HUDEP-2 (cell line): ENCODE measurements around the gene PRR13.
"Not testable (repeated sequence)": the region's sequence is repeated elsewhere in the genome, so short reads cannot be mapped to it uniquely, and the experiment has no call there.

Experiments
- DNase-seq, 76 experiments: peaks; one replicate each; lab custom pipeline; 2025; ENCODE audit not compliant: unreplicated experiment in 76 of 76; lab: John Stamatoyannopoulos, UW

The PRR13 gene, protein sequence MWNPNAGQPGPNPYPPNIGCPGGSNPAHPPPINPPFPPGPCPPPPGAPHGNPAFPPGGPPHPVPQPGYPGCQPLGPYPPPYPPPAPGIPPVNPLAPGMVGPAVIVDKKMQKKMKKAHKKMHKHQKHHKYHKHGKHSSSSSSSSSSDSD

DNA sequence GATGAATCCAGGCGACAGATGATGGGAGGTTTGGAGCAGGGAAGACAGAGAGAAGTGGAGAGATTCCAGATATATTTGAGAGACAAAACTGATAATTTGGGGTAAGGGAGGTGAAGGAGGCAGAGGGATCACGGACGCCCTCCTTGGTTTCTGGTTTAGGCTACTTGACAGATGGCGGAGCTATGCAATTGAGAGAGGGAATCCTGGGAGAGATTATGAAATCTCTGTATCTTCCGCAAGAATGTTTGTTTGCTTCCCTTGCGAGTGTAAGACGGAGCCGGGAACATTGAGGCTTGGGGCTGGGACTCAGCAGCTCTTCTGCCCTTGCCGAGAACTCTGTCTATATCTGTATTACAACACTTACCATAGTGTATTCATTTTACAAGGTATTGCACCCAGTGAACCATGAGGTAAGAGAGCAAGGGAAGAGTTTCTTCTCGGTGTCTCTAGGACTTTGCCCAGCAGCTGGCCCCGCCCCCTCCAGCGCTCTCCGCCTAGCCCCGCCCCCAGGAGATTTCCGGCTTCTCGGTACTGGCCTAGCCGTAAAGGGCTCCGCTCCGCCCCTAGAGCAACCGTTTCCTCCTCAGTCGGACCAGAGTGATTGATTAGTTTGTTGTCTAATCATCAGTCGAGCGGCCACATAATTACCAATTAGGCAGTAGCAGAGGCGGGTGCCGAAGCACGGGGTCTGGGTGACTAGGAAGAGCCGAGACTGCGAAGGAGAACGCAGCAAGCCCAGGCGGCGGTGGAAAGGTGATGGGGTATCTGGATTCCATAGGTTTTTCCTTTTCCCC is at the start of gene PRR13:
Gene PRR13 (plus strand): TSS at position 695 of the 794 bp plus-strand sequence. CDS start 981 bp downstream, outside the sequence.
- peak in 75 of 76 experiments; percentile 76 to 99 (median 97) for DNase-seq

DNA sequence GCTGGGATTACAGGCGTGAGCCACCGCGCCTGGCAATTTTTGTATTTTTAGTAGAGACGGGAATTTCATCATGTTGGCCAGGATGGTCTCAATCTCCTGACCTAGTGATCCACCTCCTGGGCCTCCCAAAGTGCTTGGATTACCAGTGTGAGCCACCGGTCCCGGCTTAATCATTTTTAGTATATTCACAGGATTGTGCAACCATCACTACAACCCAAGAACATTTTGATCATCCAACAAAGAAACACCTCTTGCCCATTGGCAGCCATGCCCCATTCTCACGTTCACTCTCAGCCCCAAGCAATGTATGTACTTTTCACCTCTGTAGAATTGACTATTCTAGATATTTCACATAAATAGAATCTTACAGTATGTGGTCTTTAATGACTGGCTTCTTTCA is 41.6 kb upstream of the PRR13 start:
- no peak for DNase-seq

GRCh38 chr12:53402351-53402750 is 39.2 kb upstream of the PRR13 start:
- not testable (repeated sequence) for DNase-seq

- no peak for DNase-seq
These were observed 38.7 kb upstream of the PRR13 start for GRCh38 chr12:53402871-53403270.

DNA sequence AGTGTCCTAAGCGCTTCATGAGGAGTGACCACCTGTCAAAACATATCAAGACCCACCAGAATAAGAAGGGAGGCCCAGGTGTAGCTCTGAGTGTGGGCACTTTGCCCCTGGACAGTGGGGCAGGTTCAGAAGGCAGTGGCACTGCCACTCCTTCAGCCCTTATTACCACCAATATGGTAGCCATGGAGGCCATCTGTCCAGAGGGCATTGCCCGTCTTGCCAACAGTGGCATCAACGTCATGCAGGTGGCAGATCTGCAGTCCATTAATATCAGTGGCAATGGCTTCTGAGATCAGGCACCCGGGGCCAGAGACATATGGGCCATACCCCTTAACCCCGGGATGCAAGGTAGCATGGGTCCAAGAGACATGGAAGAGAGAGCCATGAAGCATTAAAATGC is 30.6 kb upstream of the PRR13 start:
- no peak for DNase-seq

GRCh38 chr12:53413485-53414204 is 27.9 kb upstream of the PRR13 start:
- DNase-seq: no peak

GRCh38 chr12:53414756-53415417 is 26.6 kb upstream of the PRR13 start:
- peak in 7 of 76 experiments; percentile 8 to 30 (median 22) for DNase-seq

- not testable (repeated sequence) for DNase-seq
These were observed 25.7 kb upstream of the PRR13 start for GRCh38 chr12:53415752-53416389.

- DNase-seq: not testable (repeated sequence)
These were observed 24.2 kb upstream of the PRR13 start for GRCh38 chr12:53417291-53417816.

- no peak for DNase-seq
These were observed 23.3 kb upstream of the PRR13 start for GRCh38 chr12:53418221-53418620.

DNA sequence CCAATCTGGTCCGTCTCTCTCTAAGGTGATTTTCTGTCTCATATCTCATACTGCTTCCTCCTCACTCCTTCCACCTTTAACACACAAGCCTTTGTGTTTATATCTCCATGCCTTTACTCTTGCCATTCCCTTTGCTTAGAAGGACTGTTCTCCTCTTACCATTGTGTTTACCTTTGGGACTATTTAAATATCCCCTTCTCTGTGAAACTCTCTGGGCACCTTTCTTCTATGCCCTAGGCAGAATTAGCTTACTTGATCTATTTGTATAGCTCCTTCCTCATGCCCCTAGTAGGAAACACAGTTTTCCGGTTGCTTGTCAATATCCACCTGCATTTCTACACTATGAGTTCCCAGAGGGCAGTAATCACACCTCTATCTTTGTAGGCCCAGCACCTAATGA is 21.8 kb upstream of the PRR13 start:
- DNase-seq: no peak

DNA sequence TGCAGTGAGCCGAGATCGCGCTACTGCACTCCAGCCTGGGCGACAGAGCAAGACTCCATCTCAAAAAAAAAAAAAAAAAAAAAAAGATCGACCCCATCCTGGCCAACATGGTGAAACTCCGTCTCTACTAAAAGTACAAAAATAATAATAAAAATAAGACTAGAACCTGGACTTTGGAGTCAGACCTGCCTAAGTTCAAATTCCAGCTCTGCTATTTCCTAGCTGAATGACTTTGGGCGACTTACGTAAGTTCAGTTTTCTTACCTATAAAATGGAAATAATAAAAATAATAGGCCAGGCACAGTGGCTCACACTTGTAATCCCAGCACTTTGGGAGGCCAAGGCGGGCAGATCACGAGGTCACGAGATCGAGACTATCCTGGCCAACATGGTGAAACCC is 19.3 kb upstream of the PRR13 start:
- not testable (repeated sequence) for DNase-seq

DNA sequence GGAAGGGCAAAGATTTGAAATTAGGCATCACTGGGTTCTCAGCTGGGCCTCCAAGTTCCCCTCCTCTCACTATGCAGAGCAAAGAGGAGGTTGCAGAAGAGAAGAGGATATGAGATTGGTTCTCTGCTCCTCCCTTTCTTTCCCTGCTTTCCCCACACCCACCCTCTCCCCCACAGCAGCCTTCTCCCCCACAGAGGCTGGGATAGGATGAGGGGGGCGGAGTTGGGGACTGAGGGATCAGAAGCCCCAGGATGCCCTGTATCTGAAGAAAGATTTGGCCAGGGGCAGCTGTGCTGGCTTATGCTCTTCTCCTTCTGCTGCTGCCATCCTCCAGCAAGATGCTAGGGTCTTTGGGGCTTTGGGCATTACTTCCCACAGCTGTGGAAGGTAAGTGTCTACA is 17.9 kb upstream of the PRR13 start, which contains the start of gene AMHR2:
Gene AMHR2 (plus strand): TSS at position 259 of the 400 bp plus-strand sequence. CDS start 80 bp downstream, at position 339.
- DNase-seq: no peak

GRCh38 chr12:53424626-53425514 is 16.7 kb upstream of the PRR13 start:
- peak in 50 of 76 experiments; percentile 4 to 69 (median 42) for DNase-seq

DNA sequence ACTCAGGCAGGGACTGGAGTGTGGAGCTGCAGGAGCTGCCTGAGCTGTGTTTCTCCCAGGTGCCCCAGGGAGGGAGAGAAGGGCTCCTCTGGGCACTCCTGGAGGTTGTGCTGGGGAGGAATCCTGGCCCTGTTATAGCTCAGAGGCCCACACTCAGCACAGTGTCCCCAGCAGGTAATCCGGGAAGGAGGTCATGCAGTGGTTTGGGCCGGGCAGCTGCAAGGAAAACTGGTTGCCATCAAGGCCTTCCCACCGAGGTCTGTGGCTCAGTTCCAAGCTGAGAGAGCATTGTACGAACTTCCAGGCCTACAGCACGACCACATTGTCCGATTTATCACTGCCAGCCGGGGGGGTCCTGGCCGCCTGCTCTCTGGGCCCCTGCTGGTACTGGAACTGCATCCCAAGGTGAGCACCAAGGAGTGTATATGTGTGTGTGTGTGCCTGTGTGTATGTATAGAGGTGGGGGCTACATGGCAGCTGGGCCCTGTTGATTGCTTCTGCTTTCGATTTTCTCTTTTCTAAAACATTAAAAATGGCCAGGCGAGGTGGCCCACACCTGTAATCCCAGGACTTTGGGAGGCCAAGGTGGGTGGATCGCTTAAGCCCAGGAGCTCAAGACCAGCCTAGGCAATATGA is 15.9 kb upstream of the PRR13 start:
- DNase-seq: peak in 2 of 76 experiments; percentile 11 to 20

DNA sequence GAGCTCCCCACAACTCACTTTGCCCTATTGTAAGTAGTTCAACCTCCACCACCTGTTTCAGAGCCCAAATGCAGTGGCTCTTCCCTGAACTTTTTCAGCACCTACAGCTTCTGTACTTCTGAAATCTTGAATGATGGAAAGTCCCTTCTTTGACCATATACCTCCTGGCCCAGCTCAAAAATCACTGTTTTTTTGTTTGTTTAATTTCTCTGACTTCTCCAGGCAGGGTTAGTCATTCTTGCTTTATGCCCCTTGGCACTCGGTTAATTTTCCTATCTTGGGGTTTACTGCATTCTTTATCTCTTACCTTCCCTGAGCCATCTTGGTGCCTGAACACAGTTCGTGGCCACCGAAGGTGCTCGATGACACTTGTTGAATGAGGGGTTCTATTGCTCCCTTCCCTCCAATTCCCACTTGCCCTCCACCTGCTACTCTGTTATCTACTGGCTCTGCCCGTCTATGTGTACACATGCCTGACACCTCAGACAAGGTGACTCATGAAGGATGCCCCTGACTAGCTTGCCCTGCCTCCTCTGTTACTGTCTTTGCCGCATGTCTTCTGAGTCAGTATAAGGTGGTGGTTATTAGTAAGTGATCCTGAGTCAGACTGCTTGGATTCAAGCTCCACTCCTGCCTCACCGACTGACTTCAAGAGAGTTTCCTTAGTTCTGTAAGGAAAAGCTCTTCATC is 13.5 kb upstream of the PRR13 start:
- peak in 2 of 76 experiments; percentile 9 to 15 for DNase-seq

GRCh38 chr12:53428741-53429140 is 12.8 kb upstream of the PRR13 start:
- DNase-seq: no peak

- DNase-seq: no peak
These were observed 11.4 kb upstream of the PRR13 start for GRCh38 chr12:53430116-53430515.
